Measurements from ENCODE around the gene LAMP2.

- TF ChIP-seq POLR2A (IDR thresholded peaks at IDR 0.05) (no peak), CTCF (IDR thresholded peaks at IDR 0.05) (no peak)
Observed at GRCh38 chrX:120456973-120457372, 12.1 kb downstream of the LAMP2 start.
